DOHH2 (cell line): ENCODE results near the gene ITSN2.

Source experiments
- CTCF ChIP-seq: fragments of 200-600 bp; sonication (generic); IDR thresholded peaks from one replicate; pipeline ENCODE4 v1.5.1; 2014; ENCODE audit warnings: antibody characterized with exemption, mild to moderate bottlenecking, low read depth, low read length; ENCODE audit not compliant: poor library complexity, severe bottlenecking
- EZH2phosphoT487 ChIP-seq: fragments of 200-600 bp; sonication (generic); IDR thresholded peaks from 2 replicates; pipeline ENCODE4 v1.6.1; 2017; ENCODE audit warnings: borderline replicate concordance, mild to moderate bottlenecking, antibody characterized with exemption, low read length, moderate library complexity, mixed read lengths

- TF ChIP-seq CTCF (no peak), EZH2phosphoT487 (no peak)
Observed at GRCh38 chr2:24404491-24404921, 44.2 kb upstream of the ITSN2 start.
